ENCODE results near the gene NTSR1. TPM values are rescaled to one million over a fixed set of nuclear protein-coding genes. Genes with fewer than 3 reads are reported as not detected.

Gene NTSR1
- total RNA-seq, 4 donors from 2014 or later = 0.06 to 0.09 TPM; not detected in 2

DNA sequence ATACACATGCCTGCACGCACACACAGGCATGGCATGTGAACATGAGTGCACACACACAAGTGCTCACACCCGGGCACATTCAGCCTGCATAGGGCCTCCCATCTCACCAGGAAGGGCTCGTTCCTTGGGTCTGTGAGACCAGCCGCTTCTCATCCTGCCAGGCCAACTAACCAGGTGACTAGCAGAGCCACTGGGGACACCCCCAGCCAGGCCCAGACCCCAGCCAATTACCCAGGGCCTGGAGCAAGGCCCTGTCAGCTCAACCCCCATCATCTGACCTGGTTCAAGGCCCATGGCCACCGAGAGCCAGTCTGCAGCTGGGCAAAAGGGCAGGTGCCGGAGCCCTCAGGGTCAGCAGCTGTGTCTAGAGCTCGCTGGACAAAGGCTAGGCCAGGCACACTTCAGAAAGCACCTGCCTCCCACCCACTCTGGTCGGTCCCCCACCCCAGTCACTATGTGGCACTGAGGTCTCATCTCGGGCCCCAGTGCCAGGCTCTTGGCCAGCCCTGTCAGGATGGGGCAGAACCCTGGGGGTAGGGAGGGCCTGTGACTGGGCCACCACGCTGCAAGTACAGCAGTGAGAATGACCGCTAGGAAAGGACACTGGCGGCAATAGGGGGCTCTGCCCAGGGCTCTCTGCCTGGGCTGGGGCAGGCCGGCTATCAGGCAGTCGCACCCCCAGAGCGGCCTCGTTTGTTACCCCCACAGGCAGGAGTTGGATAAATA, 60.9 kb downstream of the NTSR1 start:
- intact Hi-C loops (cut with DNase I) = no loop called here

DNA sequence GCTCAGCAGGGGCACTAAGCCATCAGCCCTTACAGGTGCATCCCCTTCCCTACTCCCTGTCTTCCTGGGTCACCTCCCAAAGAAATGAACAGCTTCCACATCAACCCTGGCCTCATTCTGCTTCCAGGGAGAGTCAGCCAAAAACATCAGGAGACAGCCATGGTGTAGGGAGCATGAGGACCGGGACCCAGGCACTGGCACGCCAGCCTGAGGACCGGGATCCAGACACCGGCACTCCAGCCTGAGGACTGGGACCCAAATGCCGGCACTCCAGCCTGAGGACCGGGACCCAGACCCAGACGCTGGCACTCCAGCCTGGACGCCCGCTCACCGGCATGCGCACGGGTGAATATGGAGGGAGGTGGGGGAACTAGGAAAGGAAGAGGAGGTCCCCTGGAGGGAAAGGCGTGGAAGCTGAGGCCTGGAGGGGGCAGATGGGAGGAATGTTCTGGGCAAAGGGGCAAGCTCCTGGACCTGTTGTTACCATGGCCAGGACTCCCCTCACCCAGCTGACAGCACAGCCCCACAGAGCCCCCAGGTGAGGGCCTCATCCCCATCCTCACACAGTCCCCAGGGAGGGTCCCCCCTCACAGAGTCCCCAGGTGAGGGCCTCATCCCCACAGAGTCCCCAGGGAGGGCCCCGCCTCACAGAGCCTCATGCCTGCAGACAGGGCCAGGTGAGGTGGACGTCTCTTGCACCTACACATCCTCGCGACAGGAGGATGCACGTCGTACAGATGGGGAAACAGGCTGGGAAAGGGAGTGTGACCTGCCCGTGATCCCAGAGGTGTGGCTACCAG, 61.7 kb downstream of the NTSR1 start:
- Histone ChIP-seq H3K4me3 (no peak overlapping the region), H3K27ac (no peak overlapping the region), H3K27me3 (peaks cover 0 to 94% (median 0%) of the 10 kb centered on the region in 4 donors), H3K36me3 (no peaks in the 10 kb centered on the region), H3K4me1 (peaks cover 3 to 38% (median 17%) of the 10 kb centered on the region in 3 donors), H3K9me3 (no peaks in the 10 kb centered on the region)
- DNase-seq = no peak
- 89 to 91% methylated on average over 7 to 13 of the region's 20 CpGs for WGBS, 2 donors
- TF ChIP-seq POLR2A (IDR thresholded peaks at IDR 0.05) = no peak
- TF ChIP-seq, protein P1, sequence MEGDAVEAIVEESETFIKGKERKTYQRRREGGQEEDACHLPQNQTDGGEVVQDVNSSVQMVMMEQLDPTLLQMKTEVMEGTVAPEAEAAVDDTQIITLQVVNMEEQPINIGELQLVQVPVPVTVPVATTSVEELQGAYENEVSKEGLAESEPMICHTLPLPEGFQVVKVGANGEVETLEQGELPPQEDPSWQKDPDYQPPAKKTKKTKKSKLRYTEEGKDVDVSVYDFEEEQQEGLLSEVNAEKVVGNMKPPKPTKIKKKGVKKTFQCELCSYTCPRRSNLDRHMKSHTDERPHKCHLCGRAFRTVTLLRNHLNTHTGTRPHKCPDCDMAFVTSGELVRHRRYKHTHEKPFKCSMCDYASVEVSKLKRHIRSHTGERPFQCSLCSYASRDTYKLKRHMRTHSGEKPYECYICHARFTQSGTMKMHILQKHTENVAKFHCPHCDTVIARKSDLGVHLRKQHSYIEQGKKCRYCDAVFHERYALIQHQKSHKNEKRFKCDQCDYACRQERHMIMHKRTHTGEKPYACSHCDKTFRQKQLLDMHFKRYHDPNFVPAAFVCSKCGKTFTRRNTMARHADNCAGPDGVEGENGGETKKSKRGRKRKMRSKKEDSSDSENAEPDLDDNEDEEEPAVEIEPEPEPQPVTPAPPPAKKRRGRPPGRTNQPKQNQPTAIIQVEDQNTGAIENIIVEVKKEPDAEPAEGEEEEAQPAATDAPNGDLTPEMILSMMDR (IDR thresholded peaks at IDR 0.05) = no peak
- intact Hi-C loops (cut with DNase I) = no loop called here

More for the DNA sequence above, 60.9 kb downstream of the NTSR1 start:
- H3K4me3 ChIP-seq = no peak overlapping the region
- no peaks in the 10 kb centered on the region for H3K9me3 ChIP-seq
- no peak overlapping the region for H3K27ac ChIP-seq
- no peak for DNase-seq
- H3K27me3 ChIP-seq = peaks cover 0 to 94% (median 0%) of the 10 kb centered on the region in 4 donors
- H3K36me3 ChIP-seq = no peaks in the 10 kb centered on the region
- 88 to 94% methylated on average over 3 to 4 of the region's 16 CpGs for WGBS, 2 donors
- peaks cover 3 to 32% (median 17%) of the 10 kb centered on the region in 3 donors for H3K4me1 ChIP-seq
- TF ChIP-seq, protein P1 (IDR thresholded peaks at IDR 0.05) = no peak
- TF ChIP-seq POLR2A (IDR thresholded peaks at IDR 0.05) = no peak

DNA sequence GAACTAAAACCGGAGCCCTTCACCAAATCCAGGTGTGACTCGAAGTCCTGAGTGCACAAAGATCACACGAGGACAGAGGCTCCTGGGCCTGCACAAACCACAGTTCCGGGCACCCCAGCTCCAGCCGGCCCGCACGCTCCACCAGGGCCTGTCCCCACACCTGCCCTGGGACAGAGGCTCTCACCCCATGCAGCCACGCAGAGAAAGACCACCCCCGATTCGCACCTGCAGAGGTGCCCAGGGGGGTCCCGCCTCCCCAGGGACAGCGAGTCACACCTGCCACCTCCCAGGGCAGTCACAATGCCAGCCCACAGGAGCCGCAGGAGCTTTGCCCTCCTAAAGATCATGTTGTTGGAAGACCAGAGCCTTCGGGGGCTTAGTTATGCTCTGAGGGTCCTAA, 62.3 kb downstream of the NTSR1 start:
- WGBS, 2 donors = 73% methylated on average over 3 of the region's 14 CpGs; no CpG with 5 or more reads in 1 of the 2 donors
- DNase-seq = no peak
- H3K9me3 ChIP-seq = no peaks in the 10 kb centered on the region
- peaks cover 3 to 39% (median 17%) of the 10 kb centered on the region in 3 donors for H3K4me1 ChIP-seq
- no peak overlapping the region for H3K4me3 ChIP-seq
- H3K36me3 ChIP-seq = no peaks in the 10 kb centered on the region
- no peak overlapping the region for H3K27ac ChIP-seq
- intact Hi-C loops (cut with DNase I) = no loop called here
- peaks cover 0 to 94% (median 0%) of the 10 kb centered on the region in 4 donors for H3K27me3 ChIP-seq
- TF ChIP-seq POLR2A (IDR thresholded peaks at IDR 0.05) = no peak
- TF ChIP-seq, protein P1 (IDR thresholded peaks at IDR 0.05) = no peak

DNA sequence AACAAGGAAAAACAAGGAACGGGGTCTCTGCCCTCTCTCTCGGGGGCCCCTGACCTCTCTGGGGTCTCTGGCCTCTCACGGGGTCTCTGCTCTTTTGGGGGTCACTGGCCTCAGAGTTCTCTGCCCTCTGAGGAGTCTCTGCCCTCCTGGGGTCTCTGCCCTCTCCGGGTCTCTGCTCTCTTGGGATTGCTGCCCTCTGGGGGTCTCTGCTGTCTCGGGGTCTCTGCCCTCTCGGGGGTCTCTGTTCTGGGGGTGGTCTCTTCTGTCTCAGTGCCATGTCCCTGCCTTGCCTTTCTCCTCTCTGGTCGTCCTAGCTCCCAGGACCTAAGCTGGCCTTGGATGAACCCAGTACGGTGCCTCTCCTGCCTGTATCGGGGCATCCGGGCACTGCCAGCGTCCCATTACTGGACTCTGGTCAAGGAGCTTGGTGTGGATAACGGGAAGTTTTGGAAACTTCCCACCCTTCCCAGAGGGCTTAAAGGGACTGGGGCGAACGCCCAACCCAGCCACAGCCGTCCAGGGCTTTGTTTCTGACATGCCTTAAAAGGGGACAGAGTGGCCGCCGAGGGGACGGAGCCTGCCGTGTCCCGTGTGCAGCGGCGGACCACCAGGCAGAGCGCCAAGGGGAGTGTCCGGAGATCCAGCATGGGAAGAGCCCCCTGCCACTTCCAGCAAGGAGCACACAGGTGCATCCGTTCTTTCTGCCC, 62.9 kb downstream of the NTSR1 start:
- H3K27ac ChIP-seq = no peak overlapping the region
- WGBS, 2 donors = 73 to 74% methylated on average over 6 of the region's 25 CpGs
- no peaks in the 10 kb centered on the region for H3K36me3 ChIP-seq
- H3K4me1 ChIP-seq = peaks cover 3 to 45% (median 22%) of the 10 kb centered on the region in 3 donors
- peaks cover 0 to 94% (median 0%) of the 10 kb centered on the region in 4 donors for H3K27me3 ChIP-seq
- no peak overlapping the region for H3K4me3 ChIP-seq
- DNase-seq = no peak
- intact Hi-C loops (cut with DNase I) = no loop called here
- TF ChIP-seq, protein P1 (IDR thresholded peaks at IDR 0.05) = no peak
- no peak for TF ChIP-seq POLR2A (IDR thresholded peaks at IDR 0.05)
- no peaks in the 10 kb centered on the region for H3K9me3 ChIP-seq
